ENCODE data around the gene NKX2-2.

Gene NKX2-2

DNA sequence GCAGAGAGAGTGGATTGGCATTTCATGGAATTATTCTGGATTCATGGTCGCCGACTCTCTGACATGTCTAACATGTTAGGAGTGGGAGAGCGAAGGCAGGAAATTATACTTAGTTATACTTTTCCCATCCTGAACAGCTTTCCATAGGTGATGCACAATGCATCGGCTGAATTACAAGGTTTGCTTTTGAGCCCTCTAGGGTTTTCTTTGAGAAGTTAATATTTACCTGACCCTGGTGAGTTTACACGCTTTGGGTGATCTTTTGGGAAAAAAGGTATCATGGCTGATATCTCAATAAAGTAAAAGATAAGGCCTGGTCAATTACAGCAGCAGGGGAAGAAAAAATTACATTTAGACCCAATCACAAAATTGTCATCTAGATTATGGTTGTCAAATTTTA lies 14.0 kb upstream of the NKX2-2 start:
- Histone ChIP-seq H3K9me3 (ENCODE audit: insufficient read depth, low read length, severe bottlenecking) (no peaks in the 10 kb centered on the region), H3K9ac (ENCODE audit: low read depth, low read length) (no peak overlapping the region), H3K79me2 (ENCODE audit: insufficient read depth, low read length) (no peaks in the 10 kb centered on the region), H3K4me1 (ENCODE audit: insufficient read depth, low read length) (no peaks in the 10 kb centered on the region), H3K36me3 (ENCODE audit: insufficient read depth, low read length) (no peaks in the 10 kb centered on the region), H3K27ac (ENCODE audit: low read length) (no peak overlapping the region), H3K4me2 (ENCODE audit: insufficient read depth, low read length) (no peak overlapping the region), H3K4me3 (ENCODE audit: low read depth in 1 of 2, low read length in 2 of 2) (no peak overlapping the region), H2AFZ (ENCODE audit: low read depth, low read length) (no peak overlapping the region), H4K20me1 (ENCODE audit: insufficient read depth, low read length) (no peaks in the 10 kb centered on the region), H3K27me3 (ENCODE audit: insufficient read depth, low read length, poor library complexity) (peaks cover 7% of the 10 kb centered on the region)
- DNase-seq (no peak), ATAC-seq (ENCODE audit: insufficient read depth, low read depth) (no peak)
- TF ChIP-seq EZH2 (IDR thresholded peaks at IDR 0.05; ENCODE audit: borderline replicate concordance, low read depth, low read length, severe bottlenecking): no peak
- TF ChIP-seq, protein P1, sequence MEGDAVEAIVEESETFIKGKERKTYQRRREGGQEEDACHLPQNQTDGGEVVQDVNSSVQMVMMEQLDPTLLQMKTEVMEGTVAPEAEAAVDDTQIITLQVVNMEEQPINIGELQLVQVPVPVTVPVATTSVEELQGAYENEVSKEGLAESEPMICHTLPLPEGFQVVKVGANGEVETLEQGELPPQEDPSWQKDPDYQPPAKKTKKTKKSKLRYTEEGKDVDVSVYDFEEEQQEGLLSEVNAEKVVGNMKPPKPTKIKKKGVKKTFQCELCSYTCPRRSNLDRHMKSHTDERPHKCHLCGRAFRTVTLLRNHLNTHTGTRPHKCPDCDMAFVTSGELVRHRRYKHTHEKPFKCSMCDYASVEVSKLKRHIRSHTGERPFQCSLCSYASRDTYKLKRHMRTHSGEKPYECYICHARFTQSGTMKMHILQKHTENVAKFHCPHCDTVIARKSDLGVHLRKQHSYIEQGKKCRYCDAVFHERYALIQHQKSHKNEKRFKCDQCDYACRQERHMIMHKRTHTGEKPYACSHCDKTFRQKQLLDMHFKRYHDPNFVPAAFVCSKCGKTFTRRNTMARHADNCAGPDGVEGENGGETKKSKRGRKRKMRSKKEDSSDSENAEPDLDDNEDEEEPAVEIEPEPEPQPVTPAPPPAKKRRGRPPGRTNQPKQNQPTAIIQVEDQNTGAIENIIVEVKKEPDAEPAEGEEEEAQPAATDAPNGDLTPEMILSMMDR (IDR thresholded peaks at IDR 0.05; ENCODE audit: borderline replicate concordance, extremely low read depth, low read length, poor library complexity, severe bottlenecking): no peak

DNA sequence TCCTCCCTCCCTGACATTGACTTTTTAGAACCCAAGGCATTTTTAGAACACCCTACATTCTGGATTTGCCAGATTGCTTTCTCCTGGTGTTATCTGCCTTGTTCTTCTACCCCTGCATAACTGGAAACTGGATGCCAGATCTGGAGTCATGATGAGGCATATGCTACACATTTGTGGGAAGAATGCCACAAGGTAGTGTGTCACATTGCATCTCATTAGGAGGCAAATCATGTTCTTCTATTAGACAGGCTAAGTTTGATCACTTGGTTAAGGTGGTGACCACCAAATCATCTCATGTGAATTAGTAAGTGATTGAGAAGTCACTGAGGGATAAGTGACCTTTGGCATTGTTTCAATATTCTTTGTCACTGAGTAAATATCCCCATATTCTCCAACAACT lies 12.9 kb upstream of the NKX2-2 start:
- Histone ChIP-seq H3K4me1 (ENCODE audit: insufficient read depth, low read length) (no peaks in the 10 kb centered on the region), H3K79me2 (ENCODE audit: insufficient read depth, low read length) (no peaks in the 10 kb centered on the region), H3K4me3 (ENCODE audit: low read depth in 1 of 2, low read length in 2 of 2) (no peak overlapping the region), H3K36me3 (ENCODE audit: insufficient read depth, low read length) (no peaks in the 10 kb centered on the region), H2AFZ (ENCODE audit: low read depth, low read length) (no peak overlapping the region), H3K9ac (ENCODE audit: low read depth, low read length) (no peak overlapping the region), H3K27me3 (ENCODE audit: insufficient read depth, low read length, poor library complexity) (peaks cover 7% of the 10 kb centered on the region), H3K4me2 (ENCODE audit: insufficient read depth, low read length) (no peak overlapping the region), H3K9me3 (ENCODE audit: insufficient read depth, low read length, severe bottlenecking) (no peaks in the 10 kb centered on the region), H3K27ac (ENCODE audit: low read length) (no peak overlapping the region), H4K20me1 (ENCODE audit: insufficient read depth, low read length) (no peaks in the 10 kb centered on the region)
- ATAC-seq (ENCODE audit: insufficient read depth, low read depth): no peak
- no peak for DNase-seq
- TF ChIP-seq EZH2 (IDR thresholded peaks at IDR 0.05; ENCODE audit: borderline replicate concordance, low read depth, low read length, severe bottlenecking): no peak
- TF ChIP-seq, protein P1 (IDR thresholded peaks at IDR 0.05; ENCODE audit: borderline replicate concordance, extremely low read depth, low read length, poor library complexity, severe bottlenecking): no peak

DNA sequence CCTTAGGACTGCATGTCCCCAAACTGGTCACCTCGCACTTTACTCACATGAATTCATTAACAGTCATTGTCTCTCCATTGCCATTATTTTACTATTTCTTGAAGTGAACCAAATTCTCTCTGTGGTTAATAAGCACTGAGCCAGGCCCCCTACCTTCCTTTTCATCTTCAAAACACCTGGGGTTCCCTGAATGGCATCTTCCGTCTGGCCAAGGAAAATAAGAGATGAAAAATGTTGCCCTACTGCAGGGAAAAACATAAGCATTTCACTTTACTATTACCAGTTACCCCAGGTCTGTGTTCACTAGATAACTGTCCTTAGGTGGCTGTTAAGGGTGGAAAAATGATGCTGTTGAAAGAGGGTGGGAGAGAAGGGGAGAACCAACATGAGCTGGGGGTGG lies 10.0 kb upstream of the NKX2-2 start:
- H3K27ac ChIP-seq (ENCODE audit: low read length): no peak overlapping the region
- TF ChIP-seq EZH2 (IDR thresholded peaks at IDR 0.05; ENCODE audit: borderline replicate concordance, low read depth, low read length, severe bottlenecking): no peak
- TF ChIP-seq, protein P1 (IDR thresholded peaks at IDR 0.05; ENCODE audit: borderline replicate concordance, extremely low read depth, low read length, poor library complexity, severe bottlenecking): no peak
- H3K4me3 ChIP-seq (ENCODE audit: low read depth in 1 of 2, low read length in 2 of 2): no peak overlapping the region
- H4K20me1 ChIP-seq (ENCODE audit: insufficient read depth, low read length): no peaks in the 10 kb centered on the region
- no peak for DNase-seq
- ATAC-seq (ENCODE audit: insufficient read depth, low read depth): no peak
- H3K9me3 ChIP-seq (ENCODE audit: insufficient read depth, low read length, severe bottlenecking): no peaks in the 10 kb centered on the region
- no peak overlapping the region for H2AFZ ChIP-seq (ENCODE audit: low read depth, low read length)
- H3K79me2 ChIP-seq (ENCODE audit: insufficient read depth, low read length): no peaks in the 10 kb centered on the region
- H3K4me2 ChIP-seq (ENCODE audit: insufficient read depth, low read length): no peak overlapping the region
- H3K27me3 ChIP-seq (ENCODE audit: insufficient read depth, low read length, poor library complexity): peaks cover 7% of the 10 kb centered on the region
- no peaks in the 10 kb centered on the region for H3K36me3 ChIP-seq (ENCODE audit: insufficient read depth, low read length)
- H3K4me1 ChIP-seq (ENCODE audit: insufficient read depth, low read length): no peaks in the 10 kb centered on the region
- no peak overlapping the region for H3K9ac ChIP-seq (ENCODE audit: low read depth, low read length)

Measured in DND-41 (cell line).